Endodermal cell (in vitro differentiated cells): ENCODE data around the gene IFT57. TPM values are rescaled to one million over a fixed set of nuclear protein-coding genes. Genes with fewer than 3 reads are reported as not detected.

Experiments
- DNase-seq: peaks from one replicate; pipeline ENCODE4 v3.0.0-alpha.2; 2017
- H3K27ac ChIP-seq: 2 replicates; pipeline ENCODE4 v1.5.1; 2013; ENCODE audit warnings: mild to moderate bottlenecking, low read depth, low read length, moderate library complexity
- H3K27me3 ChIP-seq: 2 replicates; pipeline ENCODE4 v1.6.1; 2013; ENCODE audit warnings: mild to moderate bottlenecking, low read length, moderate library complexity; ENCODE audit not compliant: insufficient read depth, control insufficient read depth, poor library complexity, severe bottlenecking
- H3K36me3 ChIP-seq: 2 replicates; pipeline ENCODE4 v1.7.0; 2013; ENCODE audit warnings: mild to moderate bottlenecking, low read length, moderate library complexity; ENCODE audit not compliant: control insufficient read depth, insufficient read depth
- H3K4me1 ChIP-seq: one replicate; pipeline ENCODE4 v1.7.0; 2013; ENCODE audit warnings: low read length; ENCODE audit not compliant: control insufficient read depth, insufficient read depth
- H3K4me3 ChIP-seq: 2 replicates; pipeline ENCODE4 v1.5.1; 2013; ENCODE audit warnings: mild to moderate bottlenecking, low read length, moderate library complexity
- H3K9ac ChIP-seq: 2 replicates; pipeline ENCODE4 v1.6.1; 2013; ENCODE audit warnings: mild to moderate bottlenecking, low read length, moderate library complexity; ENCODE audit not compliant: poor library complexity, severe bottlenecking; ENCODE audit errors: extremely low read depth
- H3K9me3 ChIP-seq: 2 replicates; pipeline ENCODE4 v1.6.1; 2013; ENCODE audit warnings: mild to moderate bottlenecking, low read length, moderate library complexity; ENCODE audit not compliant: control insufficient read depth
- H3K27ac Mint-ChIP-seq: 2 replicates; pipeline ENCODE4 v1.8.0; 2020; ENCODE audit warnings: mixed read lengths
- H3K27me3 Mint-ChIP-seq: 2 replicates; pipeline ENCODE4 v1.8.0; 2021; ENCODE audit warnings: mild to moderate bottlenecking, mixed read lengths; ENCODE audit not compliant: insufficient read depth
- H3K36me3 Mint-ChIP-seq: 2 replicates; pipeline ENCODE4 v1.8.0; 2020; ENCODE audit warnings: low read depth, mixed read lengths
- H3K4me1 Mint-ChIP-seq: 2 replicates; pipeline ENCODE4 v1.8.0; 2020; ENCODE audit warnings: mixed read lengths
- H3K4me3 Mint-ChIP-seq: 2 replicates; pipeline ENCODE4 v1.8.0; 2020; ENCODE audit warnings: mild to moderate bottlenecking, moderate library complexity, mixed read lengths
- H3K9me3 Mint-ChIP-seq: 2 replicates; pipeline ENCODE4 v1.8.0; 2020; ENCODE audit warnings: mild to moderate bottlenecking, mixed read lengths
- CTCF ChIP-seq: fragments of 200-600 bp; sonication (generic); conservative IDR thresholded peaks from 2 replicates; pipeline ENCODE4 v1.5.0; 2021; ENCODE audit warnings: antibody characterized with exemption, mild to moderate bottlenecking
- WGBS, 2 experiments: methylation state at CpG; one replicate each; pipeline versions ENCODE4 v1.1.5 to v1.1.7; 2013; ENCODE audit warnings: missing lambda C conversion rate in 2 of 2, mixed read lengths in 1 of 2; ENCODE audit not compliant: insufficient coverage in 1 of 2, insufficient read length in 1 of 2; 5-methylcytosine and 5-hydroxymethylcytosine counted together
- total RNA-seq, 2 donors: library from RNA; stranded (reverse); fragmentation: NEBNext Ultra II Directional in 1 of 2; extraction: Animal tissue kit (Norgen Biotek cat#: 25700) in 1 of 2; gene quantifications; 2 replicates in 1 of 2; 3 replicates in 1 of 2; pipeline ENCODE4 v1.2.1, GENCODE V29; 2021

IFT57 gene
- total RNA-seq, 2 donors from 2014 or later = 45.5 to 60.5 TPM

GRCh38 chr3:108134555-108134880 lies 87.7 kb downstream of the IFT57 start:
- H3K4me3 Mint-ChIP-seq = no peak overlapping the region
- no peak for TF ChIP-seq CTCF
- Histone ChIP-seq H3K27me3 (no peaks in the 10 kb centered on the region), H3K4me1 (no peaks in the 10 kb centered on the region), H3K36me3 (no peaks in the 10 kb centered on the region), H3K4me3 (no peak overlapping the region), H3K9ac (no peak overlapping the region), H3K27ac (no peak overlapping the region), H3K9me3 (no peaks in the 10 kb centered on the region)
- 88 to 100% methylated on average over 1 of the region's 1 CpG for WGBS, 2 experiments
- DNase-seq = no peak
- no peaks in the 10 kb centered on the region for H3K4me1 Mint-ChIP-seq
- no peaks in the 10 kb centered on the region for H3K36me3 Mint-ChIP-seq
- H3K27ac Mint-ChIP-seq = no peak overlapping the region
- H3K9me3 Mint-ChIP-seq = no peaks in the 10 kb centered on the region
- H3K27me3 Mint-ChIP-seq = no peaks in the 10 kb centered on the region

- no peak overlapping the region for H3K27ac Mint-ChIP-seq
- Histone ChIP-seq H3K9ac (no peak overlapping the region), H3K4me1 (no peaks in the 10 kb centered on the region), H3K9me3 (no peaks in the 10 kb centered on the region), H3K4me3 (no peak overlapping the region), H3K36me3 (no peaks in the 10 kb centered on the region), H3K27ac (no peak overlapping the region), H3K27me3 (no peaks in the 10 kb centered on the region)
- H3K9me3 Mint-ChIP-seq = no peaks in the 10 kb centered on the region
- H3K36me3 Mint-ChIP-seq = no peaks in the 10 kb centered on the region
- no peak for TF ChIP-seq CTCF
- DNase-seq = no peak
- H3K27me3 Mint-ChIP-seq = no peaks in the 10 kb centered on the region
- WGBS, 2 experiments = 84 to 89% methylated on average over 2 to 5 of the region's 5 CpGs
- no peaks in the 10 kb centered on the region for H3K4me1 Mint-ChIP-seq
- H3K4me3 Mint-ChIP-seq = no peak overlapping the region
Measured at GRCh38 chr3:108133858-108134554, 88.2 kb downstream of the IFT57 start.

GRCh38 chr3:108133048-108133369 lies 89.2 kb downstream of the IFT57 start:
- no peaks in the 10 kb centered on the region for H3K36me3 Mint-ChIP-seq
- no peaks in the 10 kb centered on the region for H3K9me3 ChIP-seq
- no peaks in the 10 kb centered on the region for H3K9me3 Mint-ChIP-seq
- H3K36me3 ChIP-seq = no peaks in the 10 kb centered on the region
- H3K4me3 ChIP-seq = no peak overlapping the region
- H3K4me1 Mint-ChIP-seq = no peaks in the 10 kb centered on the region
- no peak for DNase-seq
- H3K27me3 Mint-ChIP-seq = no peaks in the 10 kb centered on the region
- no peak overlapping the region for H3K27ac Mint-ChIP-seq
- no peak overlapping the region for H3K9ac ChIP-seq
- H3K4me3 Mint-ChIP-seq = no peak overlapping the region
- no peaks in the 10 kb centered on the region for H3K27me3 ChIP-seq
- H3K4me1 ChIP-seq = no peaks in the 10 kb centered on the region
- TF ChIP-seq CTCF = no peak
- no peak overlapping the region for H3K27ac ChIP-seq
